ENCODE data around the gene TPD52L2.

Gene TPD52L2

GRCh38 chr20:63864978-63865640 is at the start of gene TPD52L2:
Gene TPD52L2 (plus strand): TSS chr20:63865270. CDS start chr20:63865366, 96 bp downstream.
- Histone ChIP-seq H3K36me3 (peaks cover 45 to 61% (median 58%) of the 10 kb centered on the region in 11 experiments), H3K27ac (peak within 1 kb of the TSS; percentile 93 to 99 (median 96))

GRCh38 chr20:63815615-63816253 is 49.3 kb upstream of the TPD52L2 start:
- no peak overlapping the region for H3K9ac ChIP-seq
- H3K4me3 ChIP-seq = no peak overlapping the region
- no peaks in the 10 kb centered on the region for H3K36me3 ChIP-seq
- H3K27me3 ChIP-seq = no peaks in the 10 kb centered on the region
- peaks cover 0 to 87% (median 0%) of the 10 kb centered on the region in 11 experiments; a peak in 9 of 22 replicates for H4K20me1 ChIP-seq
- H3K4me2 ChIP-seq = no peak overlapping the region
- TF ChIP-seq Cebpa-rat (IDR thresholded peaks at IDR 0.05) = no peak
- no peaks in the 10 kb centered on the region for H3K9me3 ChIP-seq (replicated peaks in 1 of 11)
- H3K27ac ChIP-seq = no peak overlapping the region
- H3K4me1 ChIP-seq = peaks cover 7 to 26% (median 20%) of the 10 kb centered on the region in 10 experiments

More at GRCh38 chr20:63864978-63865640, at the start of gene TPD52L2:
- H3K27me3 ChIP-seq = no peaks in the 10 kb centered on the region
- H3K4me2 ChIP-seq = peak within 1 kb of the TSS; percentile 87 to 100 (median 96)
- TF ChIP-seq Cebpa-rat (IDR thresholded peaks at IDR 0.05) = peak in 10 of 11 experiments; percentile 25 to 95 (median 82); a peak in 16 of 22 replicates
- H4K20me1 ChIP-seq = peaks cover 0 to 47% (median 33%) of the 10 kb centered on the region in 11 experiments; a peak in 11 of 22 replicates
- H3K4me3 ChIP-seq = peak within 1 kb of the TSS; percentile 78 to 99 (median 92)
- no peaks in the 10 kb centered on the region for H3K9me3 ChIP-seq (replicated peaks in 1 of 11)
- peak within 1 kb of the TSS; percentile 94 to 99 (median 97) for H3K9ac ChIP-seq
- peaks cover 45 to 81% (median 72%) of the 10 kb centered on the region in 10 experiments for H3K4me1 ChIP-seq

- peaks cover 13 to 40% (median 33%) of the 10 kb centered on the region in 10 experiments for H3K4me1 ChIP-seq
- no peak overlapping the region; a peak in 2 of 22 replicates for H3K9ac ChIP-seq
- H3K27ac ChIP-seq = no peak overlapping the region
- 0 out of 22 replicates have a peak, but pooled peaks cover 0 to 4% (median 0%) of the 10 kb centered on the region in 11 experiments for H3K27me3 ChIP-seq
- no peak for TF ChIP-seq Cebpa-rat (IDR thresholded peaks at IDR 0.05)
- no peaks in the 10 kb centered on the region for H3K9me3 ChIP-seq (replicated peaks in 1 of 11)
- H3K36me3 ChIP-seq = no peaks in the 10 kb centered on the region
- H3K4me3 ChIP-seq = no peak overlapping the region
- H4K20me1 ChIP-seq = peaks cover 0 to 89% (median 0%) of the 10 kb centered on the region in 11 experiments; a peak in 9 of 22 replicates
- peak overlapping the region; percentile 11 to 51 (median 36); a peak in 21 of 22 replicates for H3K4me2 ChIP-seq
These were observed 45.7 kb upstream of the TPD52L2 start for GRCh38 chr20:63819224-63819921.

- Histone ChIP-seq H3K4me2 (peak overlapping the region in 6 of 11 experiments; percentile 5 to 69 (median 46); a peak in 10 of 22 replicates), H3K9ac (no peak overlapping the region), H3K36me3 (no peaks in the 10 kb centered on the region), H4K20me1 (peaks cover 0 to 81% (median 0%) of the 10 kb centered on the region in 11 experiments; a peak in 6 of 22 replicates), H3K27me3 (peaks cover 12 to 16% (median 15%) of the 10 kb centered on the region in 11 experiments), H3K4me1 (peaks cover 13 to 36% (median 28%) of the 10 kb centered on the region in 10 experiments; a peak in 19 of 20 replicates), H3K9me3 (replicated peaks in 1 of 11) (peaks cover 0 to 2% (median 0%) of the 10 kb centered on the region in 11 experiments; a peak in 4 of 22 replicates), H3K27ac (no peak overlapping the region), H3K4me3 (no peak overlapping the region)
- TF ChIP-seq Cebpa-rat (IDR thresholded peaks at IDR 0.05) = no peak
These were observed 43.3 kb upstream of the TPD52L2 start for GRCh38 chr20:63821811-63822210.

- Histone ChIP-seq H3K4me2 (peak overlapping the region in 9 of 11 experiments; percentile 5 to 69 (median 31); a peak in 13 of 22 replicates), H3K27me3 (peaks cover 16 to 20% (median 19%) of the 10 kb centered on the region in 11 experiments), H4K20me1 (peaks cover 0 to 80% (median 0%) of the 10 kb centered on the region in 11 experiments; a peak in 6 of 22 replicates), H3K27ac (no peak overlapping the region), H3K9ac (no peak overlapping the region), H3K4me3 (no peak overlapping the region), H3K36me3 (no peaks in the 10 kb centered on the region), H3K9me3 (replicated peaks in 1 of 11) (peaks cover 0 to 7% (median 3%) of the 10 kb centered on the region in 11 experiments; a peak in 8 of 22 replicates), H3K4me1 (peaks cover 13 to 39% (median 29%) of the 10 kb centered on the region in 10 experiments)
- TF ChIP-seq Cebpa-rat (IDR thresholded peaks at IDR 0.05) = no peak
These were observed 42.8 kb upstream of the TPD52L2 start for GRCh38 chr20:63822276-63822696.

GRCh38 chr20:63823691-63824311 is 41.3 kb upstream of the TPD52L2 start:
- H3K27ac ChIP-seq = no peak overlapping the region
- TF ChIP-seq Cebpa-rat (IDR thresholded peaks at IDR 0.05) = no peak
- no peak overlapping the region for H3K4me3 ChIP-seq
- H3K27me3 ChIP-seq = peaks cover 30 to 35% (median 34%) of the 10 kb centered on the region in 11 experiments
- H3K4me2 ChIP-seq = peak overlapping the region in 2 of 11 experiments; percentile 1 to 16; a peak in 1 of 22 replicates
- H3K4me1 ChIP-seq = peaks cover 22 to 51% (median 38%) of the 10 kb centered on the region in 10 experiments
- H4K20me1 ChIP-seq = peaks cover 0 to 78% (median 5%) of the 10 kb centered on the region in 11 experiments; a peak in 9 of 22 replicates
- no peaks in the 10 kb centered on the region for H3K36me3 ChIP-seq
- peaks cover 0 to 7% (median 3%) of the 10 kb centered on the region in 11 experiments; a peak in 8 of 22 replicates for H3K9me3 ChIP-seq (replicated peaks in 1 of 11)
- no peak overlapping the region for H3K9ac ChIP-seq

GRCh38 chr20:63825331-63826118 is 39.5 kb upstream of the TPD52L2 start:
- H3K9me3 ChIP-seq (replicated peaks in 1 of 11) = peaks cover 0 to 7% (median 3%) of the 10 kb centered on the region in 11 experiments; a peak in 8 of 22 replicates
- peaks cover 41 to 52% (median 51%) of the 10 kb centered on the region in 11 experiments for H3K27me3 ChIP-seq
- no peaks in the 10 kb centered on the region for H3K36me3 ChIP-seq
- H3K4me1 ChIP-seq = peaks cover 31 to 55% (median 40%) of the 10 kb centered on the region in 10 experiments
- H4K20me1 ChIP-seq = peaks cover 0 to 74% (median 17%) of the 10 kb centered on the region in 11 experiments; a peak in 14 of 22 replicates
- no peak overlapping the region for H3K4me2 ChIP-seq
- no peak overlapping the region for H3K9ac ChIP-seq
- no peak overlapping the region for H3K27ac ChIP-seq
- TF ChIP-seq Cebpa-rat (IDR thresholded peaks at IDR 0.05) = no peak
- H3K4me3 ChIP-seq = no peak overlapping the region
